HepG2 (cell line): ENCODE measurements around the gene DACT2. TPM values are rescaled to one million over a fixed set of nuclear protein-coding genes. Genes with fewer than 3 reads are reported as not detected.
A peak's percentile ranks its signal among the peaks of the same experiment; 100 is the strongest.

ENCODE experiments used
- ARHGAP35 ChIP-seq: sonication (generic); formaldehyde crosslinking; IDR thresholded peaks from 2 replicates; pipeline ENCODE4 v1.9.0; 2022; ENCODE audit warnings: mild to moderate bottlenecking, inconsistent platforms, moderate library complexity, missing genetic modification reagents, borderline replicate concordance
- ATF4 ChIP-seq, 2 experiments: fragments of 450-650 bp in 1 of 2; sonication (generic) in 1 of 2; formaldehyde crosslinking; IDR thresholded peaks; 2 replicates each; pipeline versions ENCODE4 v1.5.0 to v1.8.0; 2020 to 2022; ENCODE audit warnings: mild to moderate bottlenecking in 1 of 2, missing genetic modification reagents in 1 of 2
- CAMTA2 ChIP-seq: sonication (generic); formaldehyde crosslinking; IDR thresholded peaks from 2 replicates; pipeline ENCODE4 v1.4.0; 2020; ENCODE audit warnings: mild to moderate bottlenecking, missing genetic modification reagents, borderline replicate concordance
- CREBL2 ChIP-seq: sonication (generic); formaldehyde crosslinking; IDR thresholded peaks from 2 replicates; pipeline ENCODE4 v1.8.1; 2023; ENCODE audit warnings: missing genetic modification reagents, mild to moderate bottlenecking, borderline replicate concordance
- EP300 ChIP-seq, 3 experiments: sonication (generic) in 1 of 3; formaldehyde crosslinking in 1 of 3; IDR thresholded peaks; 2 replicates each; pipeline versions ENCODE4 v1.5.1 to v1.6.1; 2011 to 2020; ENCODE audit warnings: low read depth in 2 of 3, low read length in 2 of 3, borderline replicate concordance in 1 of 3, improper control_type of control experiment in 1 of 3, mild to moderate bottlenecking in 1 of 3, missing genetic modification reagents in 1 of 3, moderate library complexity in 1 of 3
- MAFG ChIP-seq: sonication (generic); formaldehyde crosslinking; IDR thresholded peaks from 2 replicates; pipeline ENCODE4 v1.5.1; 2020; ENCODE audit warnings: mild to moderate bottlenecking, missing genetic modification reagents
- MAZ ChIP-seq, 2 experiments: sonication (generic) in 1 of 2; formaldehyde crosslinking in 1 of 2; IDR thresholded peaks; 2 replicates each; pipeline versions ENCODE4 v1.5.0 to v1.6.1; 2012 to 2020; ENCODE audit warnings: low read depth in 2 of 2, mild to moderate bottlenecking in 2 of 2, borderline replicate concordance in 1 of 2, improper control_type of control experiment in 1 of 2, low read length in 1 of 2, missing genetic modification reagents in 1 of 2, moderate library complexity in 1 of 2
- MEIS1 ChIP-seq: sonication (generic); formaldehyde crosslinking; IDR thresholded peaks from 2 replicates; pipeline ENCODE4 v1.9.0; 2021; ENCODE audit warnings: mild to moderate bottlenecking, missing genetic modification reagents, moderate library complexity, borderline replicate concordance
- MIER2 ChIP-seq: IDR thresholded peaks from 2 replicates; pipeline ENCODE4 v1.6.1; 2016; ENCODE audit warnings: missing biosample characterization, missing genetic modification reagents
- NFKBIZ ChIP-seq: IDR thresholded peaks from 2 replicates; pipeline ENCODE4 v1.6.1; 2018; ENCODE audit warnings: missing genetic modification reagents, missing compliant biosample characterization
- ZBTB26 ChIP-seq: IDR thresholded peaks from 2 replicates; pipeline ENCODE4 v1.6.1; 2016; ENCODE audit warnings: missing compliant biosample characterization, missing genetic modification reagents, borderline replicate concordance
- ZBTB38 ChIP-seq: sonication (generic); formaldehyde crosslinking; IDR thresholded peaks from 2 replicates; pipeline ENCODE4 v1.5.1; 2020; ENCODE audit warnings: mild to moderate bottlenecking, missing genetic modification reagents
- ZFY ChIP-seq: sonication (generic); formaldehyde crosslinking; IDR thresholded peaks from 2 replicates; pipeline ENCODE4 v1.4.0; 2020; ENCODE audit warnings: missing genetic modification reagents
- ZNF160 ChIP-seq: sonication (generic); formaldehyde crosslinking; IDR thresholded peaks from 2 replicates; pipeline ENCODE4 v1.8.0; 2022; ENCODE audit warnings: mild to moderate bottlenecking, inconsistent platforms, missing genetic modification reagents
- ZNF281 ChIP-seq: sonication (generic); formaldehyde crosslinking; IDR thresholded peaks from 2 replicates; pipeline ENCODE4 v1.4.0; 2020; ENCODE audit warnings: missing genetic modification reagents, borderline replicate concordance
- ZNF431 ChIP-seq: sonication (generic); formaldehyde crosslinking; IDR thresholded peaks from 2 replicates; pipeline ENCODE4 v1.9.0; 2022; ENCODE audit warnings: missing genetic modification reagents, low read depth, mild to moderate bottlenecking, borderline replicate concordance
- ZNF44 ChIP-seq: sonication (generic); formaldehyde crosslinking; IDR thresholded peaks from 2 replicates; pipeline ENCODE4 v1.5.1; 2020; ENCODE audit warnings: mild to moderate bottlenecking, missing genetic modification reagents
- ZNF577 ChIP-seq: sonication (generic); formaldehyde crosslinking; IDR thresholded peaks from 2 replicates; pipeline ENCODE4 v1.4.0; 2020; ENCODE audit warnings: mild to moderate bottlenecking, low read depth, missing genetic modification reagents, borderline replicate concordance
- ZNF616 ChIP-seq: sonication (generic); formaldehyde crosslinking; IDR thresholded peaks from 2 replicates; pipeline ENCODE4 v1.5.0; 2020; ENCODE audit warnings: low read depth, mild to moderate bottlenecking, missing genetic modification reagents
- ZNF670 ChIP-seq: sonication (generic); formaldehyde crosslinking; IDR thresholded peaks from 2 replicates; pipeline ENCODE4 v1.8.0; 2022; ENCODE audit warnings: mild to moderate bottlenecking, missing genetic modification reagents, borderline replicate concordance
- polyA plus RNA-seq, 8 experiments: library from polyadenylated mRNA; depleted of rRNA in 3 of 8; stranded (reverse) in 7 of 8; unstranded in 1 of 8; fragments of >200 nt; fragmentation: Illumina TruSeq in 4 of 8; extraction: Trizol in 4 of 8; gene quantifications; 2 replicates each; pipeline versions ENCODE4 v1.2.1 to v1.2.3, GENCODE V29; 2011 to 2016; ENCODE audit warnings: low read depth in 4 of 8, missing spikeins in 1 of 8, mixed read lengths in 1 of 8; ENCODE audit not compliant: insufficient read depth in 1 of 8
- total RNA-seq, 5 experiments: library from RNA; depleted of rRNA; stranded (reverse); fragments of >200 nt; fragmentation: Illumina TruSeq; extraction: Trizol; gene quantifications; 2 replicates each; pipeline ENCODE4 v1.2.3, GENCODE V29; 2016; ENCODE audit warnings: low read depth in 1 of 5

Gene DACT2
- total and polyA plus RNA-seq, 2 of the 13 experiments (the other 11 are each of a cell fraction or from before 2014, with no cell fraction given): 0.15 TPM; not detected in 1

GRCh38 chr6:168282985-168283685 is 36.4 kb downstream of the DACT2 start (continued):
- TF ChIP-seq ZNF616: 0 out of 2 replicates have a peak, but pooled peaks have one; percentile 23
- TF ChIP-seq ARHGAP35 (CRISPR knock-in tag): no peak
- TF ChIP-seq ZNF670 (CRISPR knock-in tag): no peak; the same call in 1 of the 2 replicates
- 0 out of 2 replicates have a peak, but pooled peaks have one; percentile 4 for TF ChIP-seq MAFG (CRISPR knock-in tag)
- TF ChIP-seq ZFY (CRISPR knock-in tag): peak; percentile 46; the same call in 1 of the 2 replicates
- TF ChIP-seq ZNF577: no peak
- no peak for TF ChIP-seq ZBTB26 (CRISPR knock-in tag)
- peak; percentile 46; the same call in 1 of the 2 replicates for TF ChIP-seq ZNF281 (CRISPR knock-in tag)
- TF ChIP-seq ZNF160: 0 out of 2 replicates have a peak, but pooled peaks have one; percentile 15
- 0 out of 2 replicates have a peak, but pooled peaks have one; percentile 55 for TF ChIP-seq ZNF431 (CRISPR knock-in tag)
- peak; percentile 92 for TF ChIP-seq ZBTB38 (CRISPR knock-in tag)
- peak; percentile 14 to 68; a peak in 2 of 4 replicates for TF ChIP-seq EP300 (IDR thresholded peaks at IDR 0.05; ENCODE audit: low read depth in 2 of 2, low read length in 2 of 2)
- TF ChIP-seq EP300 (CRISPR knock-in tag; IDR thresholded peaks at IDR 0.05; ENCODE audit: borderline replicate concordance): peak; percentile 67; the same call in 1 of the 2 replicates
- peak; percentile 71; the same call in 1 of the 2 replicates for TF ChIP-seq ZNF44 (CRISPR knock-in tag)
- TF ChIP-seq ATF4 (CRISPR knock-in tag; IDR thresholded peaks at IDR 0.05): no peak
- TF ChIP-seq CREBL2 (CRISPR knock-in tag): no peak
- no peak for TF ChIP-seq NFKBIZ (CRISPR knock-in tag)
- peak; percentile 95; the same call in 1 of the 2 replicates for TF ChIP-seq MEIS1 (CRISPR knock-in tag)
- no peak for TF ChIP-seq MAZ (IDR thresholded peaks at IDR 0.05; ENCODE audit: borderline replicate concordance, low read depth, low read length)
- TF ChIP-seq MAZ (CRISPR knock-in tag; IDR thresholded peaks at IDR 0.05; ENCODE audit: low read depth): peak; percentile 62; the same call in 1 of the 2 replicates
- no peak for TF ChIP-seq CAMTA2 (CRISPR knock-in tag)
- peak; percentile 44; the same call in 1 of the 2 replicates for TF ChIP-seq MIER2 (CRISPR knock-in tag)
